Right ventricle myocardium superior (tissue), 1 donor: ENCODE results near the gene DCP1A. TPM values are rescaled to one million over a fixed set of nuclear protein-coding genes. Genes with fewer than 3 reads are reported as not detected.

ENCODE experiments used
- ATAC-seq: fragments of 200-7000 bp; cut with Tn5 transposase; one replicate; pipeline ENCODE4 v1.9.1; 2020; ENCODE audit warnings: mild to moderate bottlenecking; ENCODE audit not compliant: poor library complexity
- DNase-seq: peaks from one replicate; pipeline ENCODE4 v3.0.0-alpha.2; 2020
- intact Hi-C: fragments of 100-400 bp; cut with DNase I; formaldehyde crosslinking; loops from one replicate; pipeline ENCODE4 v1.11.2; 2022
- total RNA-seq: library from RNA; stranded (reverse); fragmentation: NEBNext Ultra II Directional; extraction: Animal tissue kit (Norgen Biotek cat#: 25700); gene quantifications from one replicate; pipeline ENCODE4 v1.2.1, GENCODE V29; 2021
- donor health status: DM: no; HTN: yes; CAD: no; lungs with severe emphysema.

The DCP1A gene
- total RNA-seq, 1 donor from 2014 or later, result 16.3 TPM

GRCh38 chr3:53238051-53238850, 109.1 kb downstream of the DCP1A start:
- ATAC-seq (no peak), DNase-seq (no peak)
- intact Hi-C loops, result no loop called here

- intact Hi-C loops, result no loop called here
- ATAC-seq (peak; percentile 86), DNase-seq (peak; percentile 88)
Measured at GRCh38 chr3:53236112-53236841, 111.1 kb downstream of the DCP1A start.

- ATAC-seq (no peak), DNase-seq (no peak)
- intact Hi-C loops, result no loop called here
Measured at GRCh38 chr3:53235545-53235944, 111.8 kb downstream of the DCP1A start.

GRCh38 chr3:53234841-53235232, 112.5 kb downstream of the DCP1A start:
- ATAC-seq (no peak), DNase-seq (peak; percentile 23)
- intact Hi-C loops, result no loop called here

- no peak for DNase-seq
- no peak for ATAC-seq
- intact Hi-C loops, result no loop called here
Measured at GRCh38 chr3:53234130-53234840, 113.1 kb downstream of the DCP1A start.

Other genes with a start within 250 kb of the DCP1A start
- gene RFT1, start 217.1 kb downstream of the DCP1A start, total RNA-seq, result 9.8 TPM
- 15.3 TPM for gene PRKCD, start 186.3 kb downstream of the DCP1A start, total RNA-seq
- gene TKT, start 91.5 kb downstream of the DCP1A start, total RNA-seq, result 43.6 TPM
- gene CACNA1D, start 147.1 kb upstream of the DCP1A start, total RNA-seq, result 0.78 TPM